Measurements from ENCODE around the gene ACCSL.

ACCSL gene

GRCh38 chr11:44004452-44005062, 43.2 kb upstream of the ACCSL start:
- TF ChIP-seq, protein P1, sequence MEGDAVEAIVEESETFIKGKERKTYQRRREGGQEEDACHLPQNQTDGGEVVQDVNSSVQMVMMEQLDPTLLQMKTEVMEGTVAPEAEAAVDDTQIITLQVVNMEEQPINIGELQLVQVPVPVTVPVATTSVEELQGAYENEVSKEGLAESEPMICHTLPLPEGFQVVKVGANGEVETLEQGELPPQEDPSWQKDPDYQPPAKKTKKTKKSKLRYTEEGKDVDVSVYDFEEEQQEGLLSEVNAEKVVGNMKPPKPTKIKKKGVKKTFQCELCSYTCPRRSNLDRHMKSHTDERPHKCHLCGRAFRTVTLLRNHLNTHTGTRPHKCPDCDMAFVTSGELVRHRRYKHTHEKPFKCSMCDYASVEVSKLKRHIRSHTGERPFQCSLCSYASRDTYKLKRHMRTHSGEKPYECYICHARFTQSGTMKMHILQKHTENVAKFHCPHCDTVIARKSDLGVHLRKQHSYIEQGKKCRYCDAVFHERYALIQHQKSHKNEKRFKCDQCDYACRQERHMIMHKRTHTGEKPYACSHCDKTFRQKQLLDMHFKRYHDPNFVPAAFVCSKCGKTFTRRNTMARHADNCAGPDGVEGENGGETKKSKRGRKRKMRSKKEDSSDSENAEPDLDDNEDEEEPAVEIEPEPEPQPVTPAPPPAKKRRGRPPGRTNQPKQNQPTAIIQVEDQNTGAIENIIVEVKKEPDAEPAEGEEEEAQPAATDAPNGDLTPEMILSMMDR (IDR thresholded peaks at IDR 0.05; ENCODE audit: low read depth, low read length) = no peak
- DNase-seq = no peak
- Histone ChIP-seq H3K4me1 (peaks cover 9% of the 10 kb centered on the region), H3K9me3 (no peaks in the 10 kb centered on the region), H3K4me3 (ENCODE audit: low read depth, low read length) (no peak overlapping the region), H3K27me3 (no peaks in the 10 kb centered on the region), H3K36me3 (no peaks in the 10 kb centered on the region)

GRCh38 chr11:44005063-44005701, 42.6 kb upstream of the ACCSL start:
- DNase-seq = peak; percentile 40
- H3K27me3 ChIP-seq = no peaks in the 10 kb centered on the region
- peaks cover 9% of the 10 kb centered on the region for H3K4me1 ChIP-seq
- TF ChIP-seq, protein P1 (IDR thresholded peaks at IDR 0.05; ENCODE audit: low read depth, low read length) = no peak
- no peak overlapping the region for H3K4me3 ChIP-seq (ENCODE audit: low read depth, low read length)
- H3K36me3 ChIP-seq = no peaks in the 10 kb centered on the region
- no peaks in the 10 kb centered on the region for H3K9me3 ChIP-seq

DNA sequence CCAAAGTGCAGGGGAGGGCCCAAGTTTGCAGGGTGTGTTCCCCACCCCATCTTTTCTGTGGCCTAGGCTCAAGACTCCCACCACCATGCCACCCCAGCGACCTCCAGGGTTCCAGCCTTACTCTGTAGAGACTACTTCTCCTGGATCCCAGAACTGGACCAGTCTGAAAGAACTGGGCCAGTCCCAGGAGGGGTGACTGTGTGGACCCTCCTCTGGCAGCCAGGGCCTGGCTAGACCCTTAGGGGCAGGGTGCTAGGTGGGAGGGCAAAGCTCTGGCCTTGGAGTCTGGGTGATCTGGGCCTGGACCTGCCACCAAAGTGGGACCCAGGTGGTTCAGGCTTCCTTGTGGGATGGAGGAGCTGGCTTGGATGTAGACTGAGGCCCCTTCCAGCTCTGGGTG, 41.8 kb upstream of the ACCSL start:
- H3K27me3 ChIP-seq = no peaks in the 10 kb centered on the region
- no peaks in the 10 kb centered on the region for H3K9me3 ChIP-seq
- no peaks in the 10 kb centered on the region for H3K36me3 ChIP-seq
- DNase-seq = no peak
- no peak overlapping the region for H3K4me3 ChIP-seq (ENCODE audit: low read depth, low read length)
- H3K4me1 ChIP-seq = peaks cover 9% of the 10 kb centered on the region
- TF ChIP-seq, protein P1 (IDR thresholded peaks at IDR 0.05; ENCODE audit: low read depth, low read length) = no peak

DNA sequence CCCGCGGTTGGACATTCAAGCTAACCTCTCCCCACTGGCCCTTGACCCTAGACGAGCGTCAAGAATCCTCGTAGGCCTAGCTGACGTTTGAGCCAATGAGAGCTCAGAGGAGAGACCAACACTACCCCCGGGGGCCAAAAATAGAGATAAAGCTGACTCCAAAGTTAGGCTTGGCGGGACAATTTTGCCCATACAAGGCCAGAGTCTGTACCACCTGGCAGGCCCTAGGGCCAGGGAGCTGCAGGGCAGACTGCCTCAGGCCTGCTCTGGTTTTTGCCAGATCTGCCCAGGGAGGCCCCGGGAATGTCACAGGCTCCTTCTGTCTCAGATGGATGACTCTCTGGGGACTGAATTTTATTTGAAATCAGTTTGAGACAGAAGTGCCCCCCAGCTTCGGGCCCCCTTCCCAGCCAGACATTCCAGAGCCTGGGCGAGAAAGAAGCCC, 40.8 kb upstream of the ACCSL start:
- no peaks in the 10 kb centered on the region for H3K36me3 ChIP-seq
- H3K4me1 ChIP-seq = peaks cover 9% of the 10 kb centered on the region
- TF ChIP-seq, protein P1 (IDR thresholded peaks at IDR 0.05; ENCODE audit: low read depth, low read length) = no peak
- H3K27me3 ChIP-seq = no peaks in the 10 kb centered on the region
- H3K9me3 ChIP-seq = no peaks in the 10 kb centered on the region
- DNase-seq = peak; percentile 35
- no peak overlapping the region for H3K4me3 ChIP-seq (ENCODE audit: low read depth, low read length)

- no peaks in the 10 kb centered on the region for H3K9me3 ChIP-seq
- no peaks in the 10 kb centered on the region for H3K27me3 ChIP-seq
- peaks cover 9% of the 10 kb centered on the region for H3K4me1 ChIP-seq
- no peaks in the 10 kb centered on the region for H3K36me3 ChIP-seq
- DNase-seq = no peak
- H3K4me3 ChIP-seq (ENCODE audit: low read depth, low read length) = no peak overlapping the region
- TF ChIP-seq, protein P1 (IDR thresholded peaks at IDR 0.05; ENCODE audit: low read depth, low read length) = no peak
These were observed 40.2 kb upstream of the ACCSL start for GRCh38 chr11:44007481-44008087.

DNA sequence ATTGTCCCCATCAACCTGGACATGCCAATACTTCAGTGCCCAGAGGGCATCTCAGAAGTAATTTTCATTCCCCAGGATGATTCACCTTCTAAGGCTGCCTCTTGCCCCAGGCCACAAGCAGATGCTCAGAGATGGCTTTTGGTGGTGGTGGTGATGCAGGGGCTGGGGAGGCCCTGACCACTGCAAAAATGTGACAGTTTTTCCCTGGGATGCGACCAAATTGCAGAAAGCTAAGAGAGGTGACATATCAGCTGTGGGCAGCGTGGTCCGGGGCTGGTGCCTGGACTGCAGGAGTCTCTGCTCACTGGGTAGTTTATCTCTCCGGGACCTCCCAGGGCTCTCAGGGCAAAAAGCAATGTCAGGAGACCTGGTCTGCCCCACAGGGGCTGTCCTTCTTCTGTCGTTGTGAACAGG, 39.7 kb upstream of the ACCSL start:
- no peaks in the 10 kb centered on the region for H3K27me3 ChIP-seq
- H3K9me3 ChIP-seq = no peaks in the 10 kb centered on the region
- peaks cover 9% of the 10 kb centered on the region for H3K4me1 ChIP-seq
- no peaks in the 10 kb centered on the region for H3K36me3 ChIP-seq
- no peak overlapping the region for H3K4me3 ChIP-seq (ENCODE audit: low read depth, low read length)
- no peak for DNase-seq
- TF ChIP-seq, protein P1 (IDR thresholded peaks at IDR 0.05; ENCODE audit: low read depth, low read length) = no peak

Data from BE2C (cell line).